K562 (cell line): ENCODE results near the gene NUBPL. TPM values are rescaled to one million over a fixed set of nuclear protein-coding genes. Genes with fewer than 3 reads are reported as not detected.

ENCODE experiments used
- ATAC-seq: fragments of 200-7000 bp; cut with Tn5 transposase; 3 replicates; pipeline ENCODE4 v1.9.1; 2020; ENCODE audit warnings: moderate library complexity
- BruUV-seq: library from RNA; stranded (reverse); fragments of 400-500 nt; replicated peaks from 2 replicates; lab custom pipeline; 2021; lab: Mats Ljungman, UMichigan
- CTCF ChIA-PET: fragments of 300-600 bp; formaldehyde crosslinking; extraction: SDS; loops from one replicate; lab custom pipeline; 2021; ENCODE audit warnings: low intra/inter-chr PET ratio; lab: Yijun Ruan, JAX
- POLR2A ChIA-PET: fragments of 300-600, 350-650 bp; sonication (Branson Sonifier 250); formaldehyde crosslinking; extraction: SDS; loops from one replicate; lab custom pipeline; 2021; ENCODE audit warnings: antibody characterized with exemption, inconsistent platforms; lab: Yijun Ruan, JAX
- DNase-seq, 4 experiments: peaks; one replicate each; pipeline versions ENCODE4 v3.0.0 to v3.0.0-alpha.2; 2011 to 2018; ENCODE audit warnings: low spot score in 3 of 4, mixed read lengths in 3 of 4; ENCODE audit errors: extremely low read depth in 1 of 4
- FAIRE-seq: peaks from 2 replicates; lab custom pipeline; 2011; peaks lifted over from hg19 to GRCh38; lab: Jason Lieb, UNC
- H2AFZ ChIP-seq: 2 replicates; pipeline ENCODE4 v1.6.0; 2011; ENCODE audit warnings: low read depth, low read length, control low read depth, inconsistent platforms
- H3K27ac ChIP-seq: fragments of 200-600 bp; 3 replicates; pipeline ENCODE4 v1.8.0; 2011; ENCODE audit warnings: low read depth, mild to moderate bottlenecking, control low read depth, inconsistent platforms, low read length, moderate library complexity, mixed read lengths; ENCODE audit errors: extremely low read depth
- H3K27me3 ChIP-seq, 2 experiments: fragments of 300-600 bp in 1 of 2; 2 replicates in 1 of 2; 3 replicates in 1 of 2; pipeline versions ENCODE4 v1.6.0 to v1.8.0; 2011; ENCODE audit warnings: inconsistent platforms in 2 of 2, low read length in 2 of 2, mild to moderate bottlenecking in 1 of 2, mixed read lengths in 1 of 2, moderate library complexity in 1 of 2; ENCODE audit not compliant: control insufficient read depth in 2 of 2, insufficient read depth in 2 of 2
- H3K36me3 ChIP-seq: fragments of 300-600 bp; 3 replicates; pipeline ENCODE4 v1.8.0; 2011; ENCODE audit warnings: mild to moderate bottlenecking, low read length, inconsistent platforms; ENCODE audit not compliant: control insufficient read depth, insufficient read depth
- H3K4me1 ChIP-seq, 2 experiments: fragments of 200-600 bp in 1 of 2; replicated peaks in 1 of 2; 2 replicates in 1 of 2; 3 replicates in 1 of 2; pipeline versions ENCODE4 v1.5.1 to v1.8.0; 2011; ENCODE audit warnings: inconsistent platforms in 2 of 2, low read length in 2 of 2, mild to moderate bottlenecking in 1 of 2, mixed read lengths in 1 of 2, moderate library complexity in 1 of 2; ENCODE audit not compliant: control insufficient read depth in 2 of 2, insufficient read depth in 2 of 2
- H3K4me2 ChIP-seq: 2 replicates; pipeline ENCODE4 v1.6.1; 2011; ENCODE audit warnings: low read length, control low read depth, inconsistent platforms, mixed read lengths; ENCODE audit not compliant: insufficient read depth
- H3K4me3 ChIP-seq: fragments of 200-600 bp; sonication (generic), shearing (Covaris generic); 2 replicates; pipeline ENCODE4 v1.5.1; 2016; ENCODE audit warnings: control low read depth, inconsistent platforms
- H3K79me2 ChIP-seq: fragments of 200-600 bp; 3 replicates; pipeline ENCODE4 v1.8.0; 2011; ENCODE audit warnings: low read length, inconsistent platforms; ENCODE audit not compliant: control insufficient read depth, insufficient read depth
- H3K9ac ChIP-seq, 2 experiments: 2 replicates each; pipeline versions ENCODE4 v1.6.0 to v1.6.1; 2011; ENCODE audit warnings: low read depth in 2 of 2, low read length in 2 of 2, control low read depth in 1 of 2, inconsistent platforms in 1 of 2, mild to moderate bottlenecking in 1 of 2, mixed read lengths in 1 of 2; ENCODE audit not compliant: insufficient read depth in 1 of 2
- H3K9me1 ChIP-seq: one replicate; pipeline ENCODE4 v1.6.0; 2011; ENCODE audit warnings: inconsistent platforms, mild to moderate bottlenecking, low read length, moderate library complexity; ENCODE audit not compliant: control insufficient read depth, insufficient read depth
- H3K9me3 ChIP-seq: replicated peaks from 2 replicates; pipeline ENCODE4 v1.5.1; 2011; ENCODE audit warnings: low read depth, low read length, inconsistent platforms; ENCODE audit not compliant: control insufficient read depth, insufficient read depth
- H4K20me1 ChIP-seq: replicated peaks from 2 replicates; pipeline ENCODE4 v1.6.1; 2011; ENCODE audit warnings: low read length, inconsistent platforms, mixed read lengths; ENCODE audit not compliant: control insufficient read depth, insufficient read depth
- ARHGAP35 ChIP-seq: fragments of 450-650 bp; IDR thresholded peaks from 2 replicates; pipeline ENCODE4 v1.6.1; 2018; ENCODE audit not compliant: partially characterized antibody
- NFATC3 ChIP-seq: fragments of 450-650 bp; IDR thresholded peaks from 2 replicates; pipeline ENCODE4 v1.6.1; 2017; ENCODE audit warnings: mild to moderate bottlenecking
- NFE2 ChIP-seq: IDR thresholded peaks from 2 replicates; pipeline ENCODE4 v1.6.1; 2014; ENCODE audit warnings: antibody characterized with exemption, low read depth
- RFX7 ChIP-seq: fragments of 250-450 bp; sonication (Bioruptor Pico); IDR thresholded peaks from 2 replicates; pipeline ENCODE4 v1.5.1; 2021; ENCODE audit warnings: mild to moderate bottlenecking
- TBP ChIP-seq: optimal IDR thresholded peaks from 2 replicates; pipeline ENCODE3; 2011; ENCODE audit warnings: low read depth, low read length, improper control_type of control experiment
- ZNF24 ChIP-seq: fragments of 450-650 bp; IDR thresholded peaks from 2 replicates; pipeline ENCODE4 v1.6.1; 2016
- ZNF507 ChIP-seq: conservative IDR thresholded peaks from 2 replicates; pipeline ENCODE4 v1.6.1; 2017; ENCODE audit warnings: missing genetic modification characterization, missing compliant biosample characterization
- WGBS: fragments of 100-300 bp; shearing (Covaris generic); methylation state at CpG from one replicate; pipeline ENCODE4 v1.1.6; 2016; ENCODE audit warnings: low coverage, mixed read lengths; ENCODE audit not compliant: insufficient coverage; ENCODE audit errors: missing lambda C conversion rate; 5-methylcytosine and 5-hydroxymethylcytosine counted together
- in situ Hi-C: fragments of 300-500 bp; cut with MboI; formaldehyde crosslinking; loops from 4 replicates; pipeline ENCODE4 v1.15.0; 2018; ENCODE audit warnings: inconsistent platforms, mixed read lengths
- intact Hi-C: fragments of 100-400 bp; cut with micrococcal nuclease; formaldehyde crosslinking; loops from 2 replicates; pipeline ENCODE4 v1.14.2; 2022
- polyA plus RNA-seq, 8 experiments: library from polyadenylated mRNA; depleted of rRNA in 4 of 8; stranded (reverse) in 5 of 8; unstranded in 3 of 8; fragments of >200 nt; fragmentation: Nextera tagmentation in 2 of 8; fragmentation: Illumina TruSeq in 1 of 8; extraction: Ambion mirVana in 2 of 8; extraction: Trizol in 1 of 8; gene quantifications; 2 replicates each; pipeline versions ENCODE4 v1.2.1 to v1.2.3, GENCODE V29; 2011 to 2014; ENCODE audit warnings: inconsistent platforms in 1 of 8, missing spikeins in 1 of 8
- total RNA-seq, 7 experiments: library from RNA; depleted of rRNA in 6 of 7; stranded (reverse); fragments of >200 nt in 6 of 7; fragmentation: Illumina TruSeq in 2 of 7; extraction: Trizol in 2 of 7; gene quantifications; 2 replicates each; pipeline versions ENCODE4 v1.2.1 to v1.2.3, GENCODE V29; 2011 to 2021; ENCODE audit warnings: low replicate concordance in 1 of 7
- TF ChIP-seq, protein P1 (sequence below): fragments of 250-450 bp; sonication (Bioruptor Pico); IDR thresholded peaks from 2 replicates; pipeline ENCODE4 v1.6.1; 2021; ENCODE audit warnings: mild to moderate bottlenecking

The NUBPL gene
- total and polyA plus RNA-seq, 9 of the 15 experiments (the other 6 are each of a cell fraction or from before 2014, with no cell fraction given) = 3.2 to 8.7 (median 6.1) TPM

GRCh38 chr14:31550589-31550988 is 10.6 kb upstream of the NUBPL start:
- Histone ChIP-seq H2AFZ (no peak overlapping the region), H3K9me3 (no peaks in the 10 kb centered on the region), H3K36me3 (no peaks in the 10 kb centered on the region), H3K79me2 (no peaks in the 10 kb centered on the region), H3K4me2 (no peak overlapping the region), H3K4me1 (no peaks in the 10 kb centered on the region)
- in situ Hi-C loops = no loop called here
- ChIA-PET POLR2A (no interaction called here), CTCF (no interaction called here)
- no peak for FAIRE-seq
- TF ChIP-seq TBP = no peak
- TF ChIP-seq, all 486 proteins: peak for 0
- Histone ChIP-seq H3K27ac (no peak overlapping the region), H3K9ac (no peak overlapping the region), H3K9me1 (no peaks in the 10 kb centered on the region), H3K4me3 (no peak overlapping the region), H3K27me3 (no peaks in the 10 kb centered on the region; a peak in 1 of 5 replicates), H4K20me1 (no peaks in the 10 kb centered on the region)
- BruUV-seq = no TSS peak
- intact Hi-C loops = no loop called here
- no peak for DNase-seq
- WGBS = 4% methylated on average over 2 of the region's 2 CpGs
- no peak for ATAC-seq

DNA sequence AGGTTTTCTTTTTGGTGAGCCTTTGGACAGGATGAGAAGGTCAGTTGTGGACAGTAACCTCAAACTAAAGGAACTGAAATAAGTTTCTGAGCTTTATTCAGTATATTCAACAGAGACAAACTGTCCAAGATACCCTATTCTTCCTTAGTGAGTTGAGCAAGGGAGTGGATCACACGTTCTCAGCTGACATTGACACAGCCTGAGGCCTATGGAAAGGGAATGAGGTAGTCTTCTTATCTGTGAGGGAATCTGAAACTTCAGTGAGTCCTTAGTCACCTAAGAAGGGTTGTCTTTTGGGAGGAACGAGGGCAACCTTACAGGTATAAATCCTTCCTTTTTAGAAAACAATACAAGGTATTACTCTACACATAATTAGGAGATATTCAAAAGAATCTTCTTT is 5.0 kb upstream of the NUBPL start:
- no peak for DNase-seq
- no peaks in the 10 kb centered on the region for H3K9me3 ChIP-seq
- no peak for FAIRE-seq
- 5% methylated on average over 2 of the region's 2 CpGs for WGBS
- no peak overlapping the region for H3K9ac ChIP-seq
- in situ Hi-C loops = no loop called here
- H3K4me3 ChIP-seq = no peak overlapping the region
- no peaks in the 10 kb centered on the region; a peak in 1 of 5 replicates for H3K27me3 ChIP-seq
- H3K4me2 ChIP-seq = no peak overlapping the region
- no TSS peak for BruUV-seq
- CTCF ChIA-PET = no interaction called here
- no peaks in the 10 kb centered on the region; a peak in 1 of 5 replicates for H3K4me1 ChIP-seq
- H3K79me2 ChIP-seq = no peaks in the 10 kb centered on the region
- no peak overlapping the region for H3K27ac ChIP-seq
- ATAC-seq = no peak
- H2AFZ ChIP-seq = no peak overlapping the region
- no peaks in the 10 kb centered on the region for H3K9me1 ChIP-seq
- no peak for TF ChIP-seq ZNF24
- TF ChIP-seq ARHGAP35 = no peak
- TF ChIP-seq, protein P1, sequence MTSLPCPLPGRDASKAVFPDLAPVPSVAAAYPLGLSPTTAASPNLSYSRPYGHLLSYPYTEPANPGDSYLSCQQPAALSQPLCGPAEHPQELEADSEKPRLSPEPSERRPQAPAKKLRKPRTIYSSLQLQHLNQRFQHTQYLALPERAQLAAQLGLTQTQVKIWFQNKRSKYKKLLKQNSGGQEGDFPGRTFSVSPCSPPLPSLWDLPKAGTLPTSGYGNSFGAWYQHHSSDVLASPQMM (CRISPR knock-in tag) = no peak
- no peak for TF ChIP-seq NFATC3
- no peak for TF ChIP-seq NFE2
- TF ChIP-seq RFX7 = no peak
- TF ChIP-seq ZNF507 (tag) = no peak
- TF ChIP-seq, all 486 proteins: peak for 0
- no peaks in the 10 kb centered on the region for H4K20me1 ChIP-seq
- POLR2A ChIA-PET = no interaction called here
- no peaks in the 10 kb centered on the region for H3K36me3 ChIP-seq
- intact Hi-C loops = no loop called here
